ENCODE results near the gene TMCC1.
"Not testable (repeated sequence)": the region's sequence is repeated elsewhere in the genome, so short reads cannot be mapped to it uniquely, and the experiment has no call there.

The TMCC1 gene

GRCh38 chr3:129773691-129774663 lies 119.5 kb downstream of the TMCC1 start:
- DNase-seq (ENCODE audit: low read depth in 3 of 3): no peak

- DNase-seq (ENCODE audit: low read depth in 3 of 3): no peak
These were observed 122.9 kb downstream of the TMCC1 start for GRCh38 chr3:129770604-129771003.

- no peak for DNase-seq (ENCODE audit: low read depth in 3 of 3)
These were observed 123.9 kb downstream of the TMCC1 start for GRCh38 chr3:129769616-129770015.

- DNase-seq (ENCODE audit: low read depth in 3 of 3): no peak
These were observed 124.8 kb downstream of the TMCC1 start for GRCh38 chr3:129768728-129769127.

GRCh38 chr3:129766135-129766534 lies 127.4 kb downstream of the TMCC1 start:
- no peak for DNase-seq (ENCODE audit: low read depth in 3 of 3)

- DNase-seq (ENCODE audit: low read depth in 3 of 3): no peak
These were observed 129.4 kb downstream of the TMCC1 start for GRCh38 chr3:129764090-129764489.

- no peak for DNase-seq (ENCODE audit: low read depth in 3 of 3)
These were observed 134.7 kb downstream of the TMCC1 start for GRCh38 chr3:129758785-129759320.

- no peak for DNase-seq (ENCODE audit: low read depth in 3 of 3)
These were observed 135.2 kb downstream of the TMCC1 start for GRCh38 chr3:129758306-129758705.

GRCh38 chr3:129756871-129757270 lies 136.6 kb downstream of the TMCC1 start:
- no peak for DNase-seq (ENCODE audit: low read depth in 3 of 3)

GRCh38 chr3:129751105-129751504 lies 142.4 kb downstream of the TMCC1 start:
- not testable (repeated sequence) for DNase-seq (ENCODE audit: low read depth in 3 of 3)

GRCh38 chr3:129749692-129750091 lies 143.8 kb downstream of the TMCC1 start:
- DNase-seq (ENCODE audit: low read depth in 3 of 3): no peak

GRCh38 chr3:129747992-129748391 lies 145.5 kb downstream of the TMCC1 start:
- DNase-seq (ENCODE audit: low read depth in 3 of 3): no peak

- no peak for DNase-seq (ENCODE audit: low read depth in 3 of 3)
These were observed 146.4 kb downstream of the TMCC1 start for GRCh38 chr3:129747136-129747535.

- DNase-seq (ENCODE audit: low read depth in 3 of 3): no peak
These were observed 146.9 kb downstream of the TMCC1 start for GRCh38 chr3:129746629-129747028.

GRCh38 chr3:129745253-129745652 lies 148.3 kb downstream of the TMCC1 start:
- no peak for DNase-seq (ENCODE audit: low read depth in 3 of 3)

GRCh38 chr3:129741794-129742193 lies 151.7 kb downstream of the TMCC1 start:
- DNase-seq (ENCODE audit: low read depth in 3 of 3): no peak

- no peak for DNase-seq (ENCODE audit: low read depth in 3 of 3)
These were observed 153.4 kb downstream of the TMCC1 start for GRCh38 chr3:129740090-129740489.

GRCh38 chr3:129739634-129740033 lies 153.9 kb downstream of the TMCC1 start:
- no peak for DNase-seq (ENCODE audit: low read depth in 3 of 3)

- DNase-seq (ENCODE audit: low read depth in 3 of 3): no peak
These were observed 155.3 kb downstream of the TMCC1 start for GRCh38 chr3:129738172-129738571.

- no peak for DNase-seq (ENCODE audit: low read depth in 3 of 3)
These were observed 157.4 kb downstream of the TMCC1 start for GRCh38 chr3:129736070-129736469.

GRCh38 chr3:129735638-129736037 lies 157.9 kb downstream of the TMCC1 start:
- no peak for DNase-seq (ENCODE audit: low read depth in 3 of 3)

- DNase-seq (ENCODE audit: low read depth in 3 of 3): no peak
These were observed 159.1 kb downstream of the TMCC1 start for GRCh38 chr3:129734449-129734848.

GRCh38 chr3:129732200-129732876 lies 161.2 kb downstream of the TMCC1 start:
- no peak for DNase-seq (ENCODE audit: low read depth in 3 of 3)

Measured in stimulated activated CD4-positive, alpha-beta T cell treated with anti-CD3 and anti-CD28 coated beads, TNF-alpha, amount 100 ng/mL, for 24 hours (primary cell).